DMS53 (cell line): ENCODE measurements around the gene TBC1D5.
"Not testable (repeated sequence)": the region's sequence is repeated elsewhere in the genome, so short reads cannot be mapped to it uniquely, and the experiment has no call there.

Experiments
- DNase-seq: peaks from one replicate; lab custom pipeline; 2025; lab: John Stamatoyannopoulos, UW

TBC1D5 gene

DNA sequence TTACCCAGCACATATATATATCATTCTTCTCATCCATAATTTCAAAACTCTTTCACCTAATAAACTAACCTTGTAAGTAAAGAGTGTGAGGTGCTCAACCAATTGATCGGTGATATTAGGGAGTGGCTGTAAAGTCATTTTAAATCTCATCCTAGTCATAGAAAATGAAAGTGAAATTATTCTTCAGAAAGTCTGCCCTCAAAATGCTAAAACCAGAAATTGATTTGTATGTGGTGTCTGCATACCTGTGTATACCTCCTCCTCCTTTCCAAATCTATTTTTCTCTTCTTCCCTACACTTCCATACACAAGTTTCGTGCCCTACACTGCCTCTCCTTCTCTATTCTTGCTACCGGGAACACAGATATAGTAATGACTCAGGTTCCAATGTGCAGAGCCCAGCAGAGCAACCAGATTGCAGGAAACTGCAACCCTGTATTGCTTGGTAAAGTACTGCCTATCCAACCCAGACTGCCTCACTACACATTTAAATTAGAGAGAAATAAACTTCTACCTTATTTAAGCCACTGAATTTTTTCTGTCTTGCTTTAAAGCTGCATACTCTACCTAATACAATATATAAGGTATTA is 7.4 kb upstream of the TBC1D5 start:
- DNase-seq, result no peak

DNA sequence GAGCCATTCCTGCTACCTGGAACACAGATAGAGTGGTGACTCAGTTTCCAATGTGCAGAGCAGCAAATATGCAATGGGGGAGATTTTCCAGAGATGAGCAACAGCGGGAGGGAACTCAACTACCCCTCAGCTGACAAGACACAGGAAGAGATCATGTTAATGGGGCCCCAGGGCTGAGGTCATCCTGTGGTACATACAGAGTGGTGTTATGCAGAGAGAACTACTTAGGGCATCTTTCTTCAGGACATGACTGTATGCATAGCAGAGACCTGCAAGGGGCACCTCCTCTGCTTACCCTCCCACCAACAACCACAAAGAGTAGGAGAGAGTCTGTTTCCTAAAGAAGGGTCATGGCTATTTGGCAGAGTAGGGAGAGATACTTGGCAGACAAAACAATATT is 6.8 kb upstream of the TBC1D5 start:
- DNase-seq, result no peak

DNA sequence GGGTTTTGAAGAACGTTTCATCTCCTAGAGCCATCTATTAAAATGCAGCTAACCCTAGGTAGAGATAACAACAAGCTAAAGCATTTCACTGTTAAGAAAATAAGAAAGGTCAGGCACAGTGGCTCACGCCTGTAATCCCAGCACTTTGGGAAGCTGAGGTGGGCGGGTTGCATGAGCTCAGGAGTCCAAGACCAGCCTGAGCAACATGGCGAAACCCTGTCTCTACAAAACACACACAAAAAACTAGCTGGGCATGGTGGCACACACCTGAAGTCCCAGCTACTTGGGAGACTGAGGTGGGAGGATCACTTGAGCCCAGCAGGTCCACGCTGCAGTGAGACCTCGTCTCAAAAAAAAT is 5.4 kb upstream of the TBC1D5 start:
- no peak for DNase-seq

DNA sequence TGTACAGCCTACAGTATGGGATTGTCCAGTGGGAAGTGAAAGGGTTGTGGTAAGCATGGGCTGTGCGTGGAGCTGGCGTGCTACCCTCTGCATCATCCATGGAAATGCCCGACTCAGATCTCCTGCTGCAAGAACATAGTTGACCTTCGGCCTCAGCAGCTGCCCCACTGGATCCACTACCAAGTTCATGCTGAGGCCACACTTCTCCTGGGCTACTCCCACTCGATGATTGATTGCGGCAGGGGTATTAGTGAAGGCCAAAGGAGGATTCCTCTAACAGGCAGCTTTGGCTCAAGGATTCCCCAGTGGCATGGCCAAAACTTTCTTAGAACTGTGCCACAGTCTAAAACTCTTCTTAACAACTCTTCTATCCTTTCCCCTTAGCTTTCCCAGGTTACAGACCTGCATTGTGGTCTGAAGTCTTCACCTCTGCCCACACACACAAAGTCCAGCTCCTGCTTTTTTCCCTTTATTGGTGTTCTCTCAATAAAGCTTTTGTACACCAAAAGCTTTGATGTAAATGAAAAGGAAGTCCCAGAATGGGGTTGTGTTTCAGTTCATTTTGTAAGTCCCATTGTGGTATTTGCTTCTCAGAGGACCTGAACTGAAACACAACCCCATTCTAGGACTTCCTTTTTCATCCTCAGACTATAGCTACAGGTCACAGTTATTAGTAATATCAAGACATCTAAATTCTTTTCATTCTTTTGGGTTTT is 4.9 kb upstream of the TBC1D5 start:
- DNase-seq, result no peak

DNA sequence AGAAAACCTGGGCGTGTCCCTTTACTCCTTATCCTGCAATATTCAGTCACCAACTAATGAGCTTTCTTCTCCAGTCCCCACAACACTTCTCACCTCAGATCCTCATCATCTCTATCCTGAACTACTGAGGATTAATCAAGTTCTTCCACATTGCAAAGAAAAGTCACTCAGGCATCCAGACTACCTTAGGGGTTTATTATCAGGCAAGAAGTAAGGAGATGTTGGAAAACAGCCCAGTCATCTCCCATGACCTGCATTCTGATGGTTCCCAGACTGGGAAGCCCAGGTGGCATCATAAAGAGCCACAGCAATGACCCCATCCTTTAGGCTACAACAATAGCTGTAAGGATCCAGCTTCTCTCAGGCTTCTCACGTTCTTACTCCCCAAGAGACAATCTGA is 3.5 kb upstream of the TBC1D5 start:
- no peak for DNase-seq

DNA sequence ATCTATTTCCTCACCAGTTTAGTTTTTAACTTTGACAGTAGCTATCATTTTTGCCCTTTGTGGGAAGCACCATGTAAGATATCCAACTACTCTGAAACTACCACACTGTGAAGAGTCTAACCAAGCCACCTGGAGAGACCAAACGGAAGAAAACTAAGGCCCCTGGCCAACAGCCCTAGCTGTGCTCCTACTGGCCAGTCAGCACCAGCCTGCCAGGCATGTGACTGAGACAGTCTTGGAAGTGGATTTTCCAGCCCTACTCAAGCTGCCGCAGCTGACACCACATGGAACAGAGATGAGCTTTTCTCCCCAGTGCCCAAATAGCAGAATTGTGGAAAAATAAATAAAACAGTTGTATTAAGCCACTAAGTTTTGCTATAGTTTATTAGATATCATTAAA is 2.9 kb upstream of the TBC1D5 start:
- DNase-seq, result no peak

DNA sequence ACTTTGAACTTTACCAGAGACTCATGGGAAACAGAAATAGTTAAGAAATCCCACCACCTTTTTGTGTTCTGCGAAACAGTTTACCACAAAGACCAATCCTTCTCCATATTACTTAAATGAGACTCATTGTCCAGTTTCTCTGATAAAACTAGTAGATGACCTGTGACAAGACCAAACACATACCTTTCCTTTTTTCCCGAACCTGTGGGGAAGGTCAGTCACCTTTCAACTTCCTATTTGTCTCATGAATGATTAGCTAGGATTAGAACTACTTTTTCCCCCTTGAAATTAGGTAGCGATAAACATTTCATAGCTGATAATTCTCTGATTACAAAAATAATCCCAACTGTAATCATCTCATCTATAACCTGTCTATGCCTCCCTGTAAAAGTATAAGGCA is 2.3 kb upstream of the TBC1D5 start:
- DNase-seq, result no peak

DNA sequence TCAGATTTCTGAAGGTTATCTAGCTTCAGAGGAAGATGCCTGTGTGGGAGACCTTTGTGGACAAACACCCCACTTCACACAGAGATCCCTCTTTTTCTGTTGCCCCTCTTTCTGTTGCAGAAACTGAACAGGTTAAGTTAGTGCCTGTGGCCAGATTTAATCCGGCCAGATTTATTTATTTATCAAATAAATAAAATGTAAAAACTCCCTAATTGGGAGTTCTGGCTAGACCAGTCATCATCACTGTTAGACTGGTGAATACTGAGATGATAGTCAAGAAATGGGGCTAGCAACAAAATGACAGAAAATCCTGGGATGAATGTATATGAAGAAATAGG is 1.2 kb upstream of the TBC1D5 start:
- DNase-seq, result no peak

DNA sequence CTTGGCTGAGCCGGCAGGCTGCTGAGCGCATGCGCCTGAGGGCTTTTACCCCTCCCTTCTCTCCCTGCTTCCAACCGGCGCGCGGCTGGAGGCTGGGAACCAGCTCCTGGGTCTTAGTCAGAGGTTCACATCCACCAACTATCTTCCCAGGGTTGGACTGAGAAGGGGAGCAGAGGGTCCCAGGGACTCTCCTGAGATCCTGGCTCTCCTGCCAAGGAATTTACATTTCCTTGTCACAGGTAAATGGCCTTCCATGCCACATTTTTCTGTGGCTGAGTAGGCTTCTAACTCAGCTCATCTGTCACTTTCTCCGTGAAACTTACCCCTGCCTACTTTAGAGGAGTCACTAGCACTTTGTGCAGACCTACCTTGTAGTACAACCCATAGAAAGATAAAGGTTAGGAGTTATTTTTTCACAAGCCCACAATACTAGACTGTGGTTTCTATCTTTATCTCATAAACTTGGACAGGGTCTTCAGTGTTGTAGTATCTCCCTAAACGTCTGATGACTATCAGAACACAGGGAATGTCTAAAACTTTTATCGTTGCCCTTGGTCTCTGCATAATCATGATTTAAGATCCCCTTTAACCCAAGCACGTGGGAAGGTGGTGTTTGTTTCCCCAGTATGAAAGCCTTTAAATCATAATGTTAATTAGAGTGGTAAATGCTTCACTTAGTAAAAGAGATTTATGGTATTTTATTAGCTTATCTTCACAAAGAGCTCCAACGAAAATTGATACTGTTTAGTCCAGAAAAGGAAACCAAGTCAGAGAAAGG is 638 bp upstream of the TBC1D5 start:
- no peak for DNase-seq

DNA sequence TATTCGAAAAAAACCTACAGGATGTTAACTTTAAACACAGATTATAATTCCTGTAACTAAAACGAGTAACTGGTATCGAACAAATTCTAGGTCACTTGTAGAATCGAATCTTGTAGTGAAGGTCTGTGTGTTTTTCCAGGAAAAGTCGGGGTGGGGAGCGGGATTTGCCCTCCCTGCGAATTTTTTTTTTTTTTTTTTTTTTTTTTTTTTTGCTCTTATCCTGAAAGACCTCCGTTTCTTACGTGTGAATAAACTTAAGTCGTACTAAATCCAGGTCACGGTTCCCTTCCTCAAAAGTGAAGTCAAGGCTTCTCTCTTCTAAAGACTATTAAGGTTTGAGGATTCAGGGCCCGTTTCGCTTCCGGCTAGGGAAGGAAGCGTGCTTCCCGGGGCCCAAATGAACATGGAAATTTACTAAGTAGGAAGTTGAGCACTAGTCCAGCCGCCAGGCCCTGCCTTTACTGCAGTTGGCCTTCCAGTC is 770 bp downstream of the TBC1D5 start:
- no peak for DNase-seq

DNA sequence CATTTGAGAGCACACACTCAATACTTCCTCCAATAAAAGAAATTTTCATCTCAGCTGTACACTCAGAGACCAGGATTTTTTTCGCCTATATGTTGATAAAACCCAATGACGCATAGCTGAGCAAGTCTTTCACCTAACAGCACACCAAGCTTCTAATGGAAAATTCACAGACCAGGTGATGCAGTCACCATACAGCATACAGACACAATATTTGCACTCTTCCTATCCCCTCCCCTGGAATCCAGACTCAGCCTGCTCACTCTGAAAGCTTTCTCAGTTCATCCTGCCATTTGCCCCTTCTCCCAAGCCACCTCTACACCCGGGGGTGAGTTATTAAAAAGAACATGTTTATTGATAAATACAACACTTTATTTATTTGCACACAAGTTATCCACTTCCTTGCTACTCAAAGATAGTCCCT is 1.7 kb downstream of the TBC1D5 start:
- DNase-seq, result peak; percentile 59

DNA sequence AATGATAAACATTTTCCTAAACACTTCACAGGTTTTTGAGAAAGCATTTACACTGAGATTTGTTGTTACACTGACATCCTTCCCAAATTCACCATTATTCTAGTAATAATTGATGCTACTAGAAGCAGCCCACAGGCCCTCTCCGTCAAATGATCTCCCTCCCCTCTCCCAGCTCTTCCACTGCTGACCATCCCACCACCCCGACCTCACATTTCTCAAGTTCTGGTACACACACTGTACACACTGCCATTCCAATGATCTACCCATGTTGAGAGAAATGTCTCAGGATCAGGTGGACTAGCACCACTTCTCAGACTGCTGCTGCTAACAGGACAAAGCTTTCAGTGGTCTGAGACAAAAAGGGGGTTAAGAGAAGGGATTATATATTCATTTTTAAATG is 3.5 kb downstream of the TBC1D5 start:
- no peak for DNase-seq

DNA sequence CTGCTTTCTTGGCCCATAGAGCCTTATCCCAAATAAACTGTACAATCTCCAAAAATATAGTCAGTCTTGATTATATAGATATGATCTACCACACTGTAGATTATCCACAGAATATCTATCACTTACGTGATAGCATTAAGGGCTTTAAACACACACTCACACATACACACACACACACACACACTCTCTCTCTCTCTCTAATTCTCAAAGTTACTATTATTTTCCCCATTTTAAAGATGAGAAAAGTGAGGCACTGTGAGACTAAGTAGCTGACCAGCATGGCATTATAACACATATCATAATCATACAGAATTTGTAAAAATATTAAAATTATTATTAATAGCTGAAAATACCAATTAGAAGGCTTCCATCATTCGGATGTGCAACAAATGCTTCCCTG is 4.2 kb downstream of the TBC1D5 start:
- no peak for DNase-seq

DNA sequence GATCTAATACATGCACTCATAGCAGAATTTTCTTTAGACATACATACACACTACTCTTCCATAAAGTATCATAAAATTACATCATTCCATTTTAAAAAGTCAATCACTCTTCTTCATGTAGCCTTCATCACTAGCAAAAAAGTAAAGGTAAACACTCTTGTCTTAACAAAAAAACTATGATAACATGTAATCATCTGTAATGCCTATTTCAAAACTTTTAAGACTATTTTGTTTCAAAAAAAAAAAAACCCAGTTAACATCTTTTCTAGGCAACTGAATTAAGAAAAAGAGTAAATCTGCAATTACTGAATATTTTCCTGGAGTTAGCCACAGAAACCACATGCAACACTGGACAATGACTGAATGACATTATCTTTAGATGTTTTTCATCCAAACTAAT is 4.8 kb downstream of the TBC1D5 start:
- no peak for DNase-seq

DNA sequence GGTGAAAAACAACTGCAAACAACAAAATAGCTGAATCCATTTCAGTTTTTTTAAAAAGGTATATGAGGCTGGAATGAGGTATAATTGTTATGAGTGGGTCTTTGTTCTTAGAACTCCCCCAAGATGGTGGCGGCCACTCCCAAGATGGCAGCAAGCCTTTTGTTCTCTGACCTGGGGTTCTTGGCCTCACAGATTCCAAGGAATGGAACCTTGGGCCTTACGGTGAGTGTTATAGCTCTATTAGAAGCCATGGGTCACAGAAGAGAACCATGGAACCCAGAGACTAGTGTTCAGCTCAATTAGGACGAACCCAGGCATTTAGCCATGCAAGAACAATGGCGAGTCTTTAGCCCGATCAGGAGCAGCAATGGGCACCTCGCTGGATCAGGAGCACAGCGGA is 7.1 kb downstream of the TBC1D5 start:
- DNase-seq, result not testable (repeated sequence)

DNA sequence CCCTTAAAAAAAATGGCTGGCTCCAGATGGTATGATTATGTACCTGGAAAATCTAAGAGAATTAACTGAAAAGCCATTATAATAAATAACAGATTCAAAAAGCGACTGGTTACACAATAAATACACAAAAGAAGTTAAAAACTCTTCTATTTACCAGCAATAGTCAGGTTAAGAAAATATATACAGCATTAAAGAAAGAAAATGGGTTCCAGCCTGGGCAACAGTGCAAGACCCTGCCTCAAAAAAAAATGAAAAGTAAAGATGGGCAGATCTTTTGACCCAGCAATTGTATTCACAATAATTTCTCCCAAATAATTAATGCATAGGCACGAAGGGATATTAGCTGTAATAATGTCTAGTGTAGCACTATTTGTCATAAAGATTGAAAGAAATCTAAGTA is 8.7 kb downstream of the TBC1D5 start:
- DNase-seq, result no peak

DNA sequence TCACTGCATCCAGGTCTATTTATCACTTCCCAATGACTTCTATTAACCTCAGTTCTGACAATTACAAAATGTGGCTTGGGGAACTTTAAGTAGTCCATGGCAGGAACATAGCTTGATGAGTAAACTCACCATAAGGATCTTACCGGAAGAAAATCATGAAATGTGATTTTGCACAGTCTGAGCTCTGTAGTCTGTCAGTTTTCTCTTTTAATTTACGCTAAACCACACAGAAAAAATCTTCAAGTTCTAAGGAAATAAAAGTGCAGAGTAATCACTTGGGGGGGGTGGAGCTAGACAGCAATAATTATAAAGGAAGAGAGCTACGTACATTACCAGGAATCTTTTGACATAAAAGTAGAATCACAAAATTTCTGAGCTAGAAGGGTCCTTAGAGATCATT is 9.2 kb downstream of the TBC1D5 start:
- DNase-seq, result no peak

DNA sequence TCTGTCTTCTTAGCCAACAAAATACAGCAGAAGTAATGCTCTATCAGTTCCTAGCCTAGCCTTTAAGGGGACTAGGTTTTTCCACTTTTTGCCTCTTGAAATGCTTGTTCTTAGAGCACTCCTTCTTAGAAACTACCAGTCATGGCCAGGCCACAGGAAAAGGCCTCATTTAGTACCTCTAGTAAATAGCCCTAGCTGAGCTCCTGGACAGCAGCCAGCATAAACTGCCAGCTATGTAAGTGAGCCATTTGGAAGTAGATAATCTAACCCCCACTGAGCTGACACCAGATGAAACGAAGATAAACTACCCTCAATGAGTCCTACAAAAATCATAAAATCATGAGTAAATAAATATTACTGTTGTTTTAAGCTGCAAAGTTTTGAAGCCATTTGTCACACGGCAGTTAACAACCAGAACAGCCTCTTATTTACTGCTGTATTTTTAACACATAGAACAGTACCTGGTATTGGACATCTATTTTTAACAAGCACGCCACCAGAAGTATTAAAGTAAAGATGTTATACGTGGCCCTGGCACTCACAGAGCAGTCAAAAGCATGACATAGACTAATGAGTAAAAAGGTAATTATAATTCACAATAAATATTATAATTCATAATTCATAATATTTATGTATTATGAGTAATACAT is 12.0 kb downstream of the TBC1D5 start:
- no peak for DNase-seq

DNA sequence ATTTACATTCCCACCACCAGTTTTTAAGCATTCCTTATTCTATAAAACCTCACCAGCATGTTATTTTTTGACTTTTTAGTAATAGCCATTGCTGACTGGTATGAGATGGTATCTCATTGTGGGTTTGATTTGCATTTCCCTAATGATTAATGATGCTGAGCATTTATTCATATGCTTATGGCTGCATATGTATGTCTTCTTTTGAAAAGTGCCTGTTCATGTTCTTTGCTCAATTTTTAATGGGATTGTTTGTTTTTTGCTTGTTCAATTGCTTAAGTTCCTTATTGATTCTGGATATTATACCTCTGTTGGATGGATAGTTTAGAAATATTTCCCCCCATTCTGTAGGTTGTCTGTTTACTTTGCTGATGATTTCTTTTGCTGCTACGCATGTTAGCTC is 16.1 kb downstream of the TBC1D5 start:
- no peak for DNase-seq

DNA sequence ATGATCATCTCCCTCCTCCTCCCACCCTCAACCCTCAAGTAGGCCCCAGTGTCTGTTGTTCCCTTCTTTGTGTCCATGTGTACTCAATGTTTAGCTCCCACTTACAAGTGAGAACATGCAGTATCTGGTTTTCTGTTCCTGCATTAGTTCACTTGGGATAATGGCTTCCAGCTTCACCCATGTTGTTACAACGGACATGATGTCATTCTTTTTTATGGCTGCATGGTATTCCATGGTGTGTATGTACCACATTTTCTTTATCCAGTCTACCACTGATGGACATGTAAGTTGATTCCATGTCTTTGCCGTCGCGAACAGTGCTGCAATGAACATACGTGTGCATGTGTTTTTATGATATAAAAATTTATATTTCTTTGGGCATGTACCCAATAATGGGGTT is 16.6 kb downstream of the TBC1D5 start:
- DNase-seq, result not testable (repeated sequence)

DNA sequence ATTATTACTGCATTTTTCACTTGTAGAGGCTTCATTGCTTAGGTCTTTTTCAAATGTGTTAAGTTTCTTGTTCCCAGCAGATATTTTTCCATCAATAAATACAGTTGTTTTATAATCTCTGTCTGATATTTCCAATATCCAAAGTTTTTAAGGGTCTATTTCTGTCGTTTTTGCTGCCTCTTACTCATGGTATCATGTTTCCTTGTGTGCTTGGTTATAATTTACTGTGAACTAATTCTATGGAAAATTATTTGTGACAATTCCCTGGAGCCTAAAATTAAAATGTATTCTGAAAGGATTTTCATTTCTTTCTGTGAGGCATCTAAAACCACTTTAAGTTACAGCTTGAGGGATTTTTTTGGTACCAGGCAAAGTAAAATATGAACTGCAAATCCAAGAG is 17.5 kb downstream of the TBC1D5 start:
- no peak for DNase-seq

DNA sequence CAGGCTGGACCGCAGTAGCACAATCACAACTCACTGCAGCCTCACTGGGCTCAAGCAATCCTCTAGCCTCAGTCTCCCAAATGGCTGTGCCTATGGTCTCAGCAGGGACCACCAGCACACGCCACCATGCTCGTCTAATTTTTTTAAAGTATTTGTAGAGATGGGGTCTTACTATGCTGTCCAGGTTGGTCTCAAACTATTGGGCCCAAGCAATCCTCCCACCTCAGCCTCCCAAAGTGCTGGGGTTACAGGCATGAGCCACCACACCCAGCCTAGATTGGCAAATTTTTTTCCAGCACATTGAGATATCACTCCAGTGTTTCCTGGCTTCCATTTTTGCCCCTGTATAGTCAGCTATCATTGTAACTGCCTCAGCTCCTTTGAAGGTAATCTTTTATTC is 18.3 kb downstream of the TBC1D5 start:
- no peak for DNase-seq

DNA sequence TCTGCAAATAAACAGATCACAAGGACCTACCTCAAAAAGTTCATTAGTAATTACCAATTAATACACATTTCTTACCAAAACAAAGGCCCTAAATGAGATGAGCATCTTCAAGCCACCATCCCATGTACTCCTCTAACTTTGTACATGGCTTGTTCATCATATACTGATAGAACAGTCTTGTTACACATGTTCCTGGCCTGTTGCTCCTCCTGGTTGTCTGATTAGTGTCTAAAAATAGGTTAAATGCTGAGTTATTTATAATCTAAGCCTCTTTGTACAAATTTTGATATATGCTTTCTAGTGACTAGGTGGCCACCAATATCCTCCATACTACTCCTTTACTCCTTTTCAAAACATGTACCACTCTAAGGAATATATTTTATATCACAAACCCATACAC is 25.0 kb downstream of the TBC1D5 start:
- DNase-seq, result no peak
